HFF-Myc (cell line): ENCODE measurements around the gene ENSA.
"Not testable (repeated sequence)": the region's sequence is repeated elsewhere in the genome, so short reads cannot be mapped to it uniquely, and the experiment has no call there.

Source experiments
- DNase-seq: peaks from one replicate; pipeline ENCODE4 v3.0.0-alpha.2; 2011; ENCODE audit warnings: low read depth; ENCODE audit errors: extremely low read depth
- H3K4me3 ChIP-seq: replicated peaks from 2 replicates; pipeline ENCODE4 v1.5.1; 2011; ENCODE audit warnings: low read depth, mild to moderate bottlenecking, control low read depth, low read length
- TF ChIP-seq, protein P1 (sequence below): IDR thresholded peaks from 2 replicates; pipeline ENCODE4 v1.5.1; 2012; ENCODE audit warnings: mild to moderate bottlenecking, low read depth, low read length, control low read depth; ENCODE audit errors: missing control alignments

Gene ENSA

DNA sequence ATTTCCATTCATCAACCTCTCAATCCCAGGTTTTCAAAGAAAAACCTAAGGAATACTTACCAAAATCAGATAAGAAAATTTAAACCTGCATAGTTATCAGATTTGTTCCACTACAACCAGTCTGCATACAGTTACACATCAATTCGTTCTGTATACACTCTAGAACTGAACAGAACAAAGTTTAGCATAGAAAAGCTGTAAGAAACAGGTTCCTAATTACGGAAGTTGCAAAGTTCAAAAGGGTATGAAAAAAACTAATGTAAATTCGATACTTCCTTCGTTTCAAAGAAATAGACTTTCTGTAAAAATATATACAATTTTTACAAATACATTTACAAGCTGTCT lies 53.1 kb downstream of the ENSA start:
- no peak for DNase-seq
- H3K4me3 ChIP-seq, result peak overlapping the region; percentile 62
- TF ChIP-seq, protein P1, sequence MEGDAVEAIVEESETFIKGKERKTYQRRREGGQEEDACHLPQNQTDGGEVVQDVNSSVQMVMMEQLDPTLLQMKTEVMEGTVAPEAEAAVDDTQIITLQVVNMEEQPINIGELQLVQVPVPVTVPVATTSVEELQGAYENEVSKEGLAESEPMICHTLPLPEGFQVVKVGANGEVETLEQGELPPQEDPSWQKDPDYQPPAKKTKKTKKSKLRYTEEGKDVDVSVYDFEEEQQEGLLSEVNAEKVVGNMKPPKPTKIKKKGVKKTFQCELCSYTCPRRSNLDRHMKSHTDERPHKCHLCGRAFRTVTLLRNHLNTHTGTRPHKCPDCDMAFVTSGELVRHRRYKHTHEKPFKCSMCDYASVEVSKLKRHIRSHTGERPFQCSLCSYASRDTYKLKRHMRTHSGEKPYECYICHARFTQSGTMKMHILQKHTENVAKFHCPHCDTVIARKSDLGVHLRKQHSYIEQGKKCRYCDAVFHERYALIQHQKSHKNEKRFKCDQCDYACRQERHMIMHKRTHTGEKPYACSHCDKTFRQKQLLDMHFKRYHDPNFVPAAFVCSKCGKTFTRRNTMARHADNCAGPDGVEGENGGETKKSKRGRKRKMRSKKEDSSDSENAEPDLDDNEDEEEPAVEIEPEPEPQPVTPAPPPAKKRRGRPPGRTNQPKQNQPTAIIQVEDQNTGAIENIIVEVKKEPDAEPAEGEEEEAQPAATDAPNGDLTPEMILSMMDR, result no peak

DNA sequence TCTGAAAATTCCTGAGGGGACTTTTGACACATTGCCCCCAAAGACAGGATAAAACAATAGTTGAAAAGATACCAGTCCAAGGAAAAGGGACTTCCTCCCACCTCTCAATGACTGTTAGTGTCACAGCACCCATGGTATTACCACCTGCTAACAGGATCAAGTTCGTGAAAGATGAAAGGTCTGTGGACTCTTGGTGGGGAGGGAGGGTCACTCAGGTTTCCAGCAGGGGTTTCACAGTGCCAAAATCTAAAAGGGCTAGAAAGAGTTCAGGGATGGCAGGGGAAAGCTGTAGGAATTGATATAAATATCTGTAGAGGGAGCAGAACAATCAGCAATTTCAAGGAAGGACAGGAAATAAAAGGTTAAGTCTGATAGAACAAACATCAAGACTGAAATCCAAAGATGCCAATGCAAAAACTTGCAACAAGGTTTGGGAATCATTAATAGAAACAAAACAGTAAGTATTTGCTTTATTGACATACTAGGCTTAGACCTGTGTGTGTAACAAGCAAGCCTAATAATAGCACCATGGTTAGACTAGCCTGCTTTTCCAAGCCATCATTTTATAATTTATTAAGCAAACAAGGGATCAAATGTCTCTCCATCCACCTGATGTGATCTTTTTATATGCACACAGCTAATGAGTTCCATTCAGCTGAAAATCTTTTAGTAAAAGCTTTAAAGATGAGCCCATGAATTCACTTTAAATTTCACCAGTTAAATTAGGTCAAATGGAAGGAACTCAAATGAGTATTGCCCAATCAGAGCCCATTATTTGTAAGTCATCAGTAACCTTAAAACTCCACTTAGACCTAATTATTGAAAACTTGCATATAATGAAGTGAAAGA lies 53.7 kb downstream of the ENSA start:
- TF ChIP-seq, protein P1, result no peak
- no peak for DNase-seq
- peak overlapping the region; percentile 62 for H3K4me3 ChIP-seq

- peak overlapping the region; percentile 62 for H3K4me3 ChIP-seq
- no peak for DNase-seq
- TF ChIP-seq, protein P1, result no peak
Observed at GRCh38 chr1:150575072-150575489, 54.3 kb downstream of the ENSA start.

GRCh38 chr1:150574260-150575071 lies 54.9 kb downstream of the ENSA start:
- H3K4me3 ChIP-seq, result peak overlapping the region; percentile 62; the same call in 1 of the 2 replicates
- DNase-seq, result no peak
- TF ChIP-seq, protein P1, result no peak

DNA sequence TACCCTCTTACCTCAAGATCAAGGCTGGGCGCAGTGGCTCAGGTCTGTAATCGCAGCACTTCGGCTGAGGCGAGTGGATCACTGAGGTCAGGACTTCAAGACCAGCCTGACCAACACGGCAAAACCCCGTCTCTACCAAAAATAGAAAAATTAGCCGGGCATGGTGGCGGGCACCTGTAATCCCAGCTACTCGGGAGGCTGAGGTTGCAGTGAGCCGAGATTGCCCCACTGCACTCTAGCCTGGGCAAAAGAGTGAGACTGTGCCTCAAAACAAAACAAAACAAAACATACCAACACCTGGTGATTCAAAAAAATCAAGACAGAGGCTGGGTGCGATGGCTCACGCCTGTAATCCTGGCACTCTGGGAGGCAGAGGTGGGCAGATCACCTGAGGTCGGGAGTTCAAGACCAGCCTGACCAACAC lies 55.8 kb downstream of the ENSA start:
- not testable (repeated sequence) for H3K4me3 ChIP-seq, DNase-seq

DNA sequence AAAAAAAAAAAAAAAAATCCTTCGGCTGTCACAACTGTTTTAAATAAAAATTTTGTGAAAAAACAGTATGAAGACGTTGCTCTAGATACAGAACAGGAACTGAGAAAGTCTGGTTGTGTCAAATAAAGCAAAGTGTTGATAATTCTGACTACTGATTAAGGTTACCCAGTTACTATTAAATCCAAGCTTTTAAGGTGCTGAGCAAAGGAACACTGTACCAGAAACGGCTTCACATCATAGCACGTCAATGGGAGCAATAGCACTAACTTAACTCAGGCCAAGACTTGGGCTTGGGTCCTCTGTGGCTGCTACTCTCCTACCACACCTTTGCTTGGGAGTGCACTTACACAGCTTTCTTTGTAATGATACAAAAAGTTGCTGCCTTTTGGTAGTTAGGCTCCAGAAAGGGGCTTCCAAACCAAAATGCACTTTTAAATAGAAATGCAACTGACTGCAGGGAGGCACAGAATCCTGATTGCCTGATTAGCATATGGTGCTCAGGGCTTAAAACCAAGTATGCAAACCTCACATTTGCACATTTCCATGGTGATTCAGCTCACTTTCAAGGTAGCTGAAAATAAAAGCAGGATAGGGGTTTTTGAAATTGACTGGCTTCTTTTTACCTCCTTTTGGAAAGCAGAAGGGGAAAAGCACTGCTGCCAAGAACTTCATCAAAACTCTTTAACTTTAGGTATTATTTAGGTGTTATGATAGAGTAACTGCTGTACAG lies 56.3 kb downstream of the ENSA start:
- no peak for DNase-seq
- no peak overlapping the region for H3K4me3 ChIP-seq
- TF ChIP-seq, protein P1, result no peak
